Measurements from ENCODE around the gene NALF2. TPM values are rescaled to one million over a fixed set of nuclear protein-coding genes. Genes with fewer than 3 reads are reported as not detected.

The NALF2 gene
- total RNA-seq, 2 experiments from 2014 or later, result 0.18 to 0.20 TPM

- no peaks in the 10 kb centered on the region for H3K9me3 Mint-ChIP-seq
- ChIA-PET CTCF (no interaction called here), POLR2A (no interaction called here)
- H3K27me3 Mint-ChIP-seq, result peaks cover 25% of the 10 kb centered on the region
- H3K4me3 Mint-ChIP-seq, result no peak overlapping the region
- H3K4me1 Mint-ChIP-seq, result peaks cover 5% of the 10 kb centered on the region
- no peak for DNase-seq
- H3K36me3 Mint-ChIP-seq (ENCODE audit: low read depth), result no peaks in the 10 kb centered on the region
- no peak overlapping the region for H3K27ac Mint-ChIP-seq
These were observed 2.7 kb downstream of the NALF2 start for GRCh38 chrX:69506617-69507499.

DNA sequence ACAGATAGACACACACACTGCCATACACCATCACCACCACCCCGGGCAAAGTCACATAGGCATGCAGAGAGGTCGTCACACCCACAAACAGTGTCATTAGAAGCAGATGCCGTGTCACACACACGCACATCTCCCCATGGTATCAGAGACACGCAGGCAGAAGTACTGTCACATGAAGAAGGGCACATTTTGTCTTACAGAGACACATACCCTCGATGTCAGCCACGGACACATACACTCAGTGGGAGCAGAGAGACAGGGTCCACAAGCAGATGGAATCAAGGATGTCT lies 3.3 kb downstream of the NALF2 start:
- CTCF ChIA-PET, result no interaction called here
- Mint-ChIP-seq H3K4me1 (peaks cover 5% of the 10 kb centered on the region), H3K9me3 (no peaks in the 10 kb centered on the region), H3K27ac (no peak overlapping the region), H3K27me3 (peaks cover 25% of the 10 kb centered on the region), H3K36me3 (ENCODE audit: low read depth) (no peaks in the 10 kb centered on the region), H3K4me3 (no peak overlapping the region)
- POLR2A ChIA-PET, result no interaction called here
- DNase-seq, result no peak

DNA sequence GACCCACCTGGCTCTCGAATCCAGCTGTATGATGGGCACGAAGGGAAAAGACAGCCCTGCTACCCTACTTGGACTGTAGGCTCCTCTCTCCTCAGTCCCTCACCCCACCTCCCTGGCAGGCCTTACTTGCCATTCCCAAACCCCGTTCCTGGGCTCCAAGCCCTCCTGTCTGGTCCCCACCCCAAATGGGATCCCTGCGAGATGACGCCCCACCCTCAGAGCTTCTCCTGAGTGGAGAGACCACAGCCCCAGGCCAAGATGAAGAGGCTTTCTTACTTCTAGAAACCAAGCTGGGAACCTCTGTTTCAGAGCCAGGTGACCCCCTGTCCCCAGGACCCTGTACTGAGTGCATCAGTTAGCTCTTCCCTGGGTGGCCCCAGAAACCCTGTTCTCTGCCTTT lies 4.5 kb downstream of the NALF2 start:
- POLR2A ChIA-PET, result no interaction called here
- Mint-ChIP-seq H3K36me3 (ENCODE audit: low read depth) (no peaks in the 10 kb centered on the region), H3K27me3 (peaks cover 25% of the 10 kb centered on the region), H3K9me3 (no peaks in the 10 kb centered on the region), H3K4me1 (peaks cover 5% of the 10 kb centered on the region), H3K4me3 (no peak overlapping the region), H3K27ac (no peak overlapping the region)
- CTCF ChIA-PET, result no interaction called here
- DNase-seq, result no peak

DNA sequence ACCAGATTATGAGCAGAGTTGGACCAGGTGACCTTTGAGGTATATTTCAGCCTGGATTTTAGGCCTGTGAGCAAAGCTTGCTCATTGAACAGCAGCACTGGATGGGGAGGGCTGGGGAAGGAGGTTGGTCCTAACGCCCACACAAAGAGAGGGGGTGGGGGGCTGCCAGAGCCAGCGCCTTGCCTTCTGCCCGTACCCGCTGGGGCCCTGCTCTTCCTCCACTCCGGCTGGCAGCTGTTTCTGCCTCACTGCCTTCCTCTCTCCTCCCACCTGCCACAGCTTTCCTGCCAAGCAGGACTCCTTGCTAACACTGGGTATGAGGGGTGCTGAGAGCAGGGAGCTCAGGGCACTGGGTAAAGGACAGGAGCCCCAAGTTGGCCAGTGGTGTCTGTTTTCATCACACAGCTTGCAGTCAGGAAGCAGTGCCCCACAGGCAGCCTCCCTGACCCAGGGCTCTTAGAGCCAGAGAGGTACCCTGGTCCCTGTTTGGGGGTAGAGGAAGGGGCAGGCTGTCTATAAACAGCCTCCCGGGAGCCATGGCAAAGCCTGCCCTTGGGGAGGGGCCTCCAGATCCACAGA lies 6.1 kb downstream of the NALF2 start:
- H3K9me3 Mint-ChIP-seq, result no peaks in the 10 kb centered on the region
- no peak overlapping the region for H3K4me3 Mint-ChIP-seq
- H3K27me3 Mint-ChIP-seq, result peaks cover 21% of the 10 kb centered on the region
- ChIA-PET POLR2A (no interaction called here), CTCF (no interaction called here)
- H3K4me1 Mint-ChIP-seq, result peaks cover 3% of the 10 kb centered on the region
- H3K36me3 Mint-ChIP-seq (ENCODE audit: low read depth), result no peaks in the 10 kb centered on the region
- H3K27ac Mint-ChIP-seq, result no peak overlapping the region
- DNase-seq, result no peak

GRCh38 chrX:69510914-69511513 lies 6.9 kb downstream of the NALF2 start:
- no peak overlapping the region for H3K27ac Mint-ChIP-seq

GRCh38 chrX:69522052-69522451 lies 17.9 kb downstream of the NALF2 start:
- no peak for DNase-seq
- Mint-ChIP-seq H3K36me3 (ENCODE audit: low read depth) (no peaks in the 10 kb centered on the region), H3K27me3 (peaks cover 6% of the 10 kb centered on the region), H3K27ac (no peak overlapping the region), H3K4me3 (no peak overlapping the region), H3K4me1 (no peaks in the 10 kb centered on the region), H3K9me3 (no peaks in the 10 kb centered on the region)
- ChIA-PET CTCF (no interaction called here), POLR2A (no interaction called here)

More at GRCh38 chrX:69510914-69511513, 6.9 kb downstream of the NALF2 start:
- CTCF ChIA-PET, result no interaction called here
- Mint-ChIP-seq H3K4me3 (no peak overlapping the region), H3K36me3 (ENCODE audit: low read depth) (no peaks in the 10 kb centered on the region), H3K27me3 (peaks cover 18% of the 10 kb centered on the region), H3K9me3 (no peaks in the 10 kb centered on the region), H3K4me1 (no peaks in the 10 kb centered on the region)
- POLR2A ChIA-PET, result no interaction called here
- no peak for DNase-seq

DNA sequence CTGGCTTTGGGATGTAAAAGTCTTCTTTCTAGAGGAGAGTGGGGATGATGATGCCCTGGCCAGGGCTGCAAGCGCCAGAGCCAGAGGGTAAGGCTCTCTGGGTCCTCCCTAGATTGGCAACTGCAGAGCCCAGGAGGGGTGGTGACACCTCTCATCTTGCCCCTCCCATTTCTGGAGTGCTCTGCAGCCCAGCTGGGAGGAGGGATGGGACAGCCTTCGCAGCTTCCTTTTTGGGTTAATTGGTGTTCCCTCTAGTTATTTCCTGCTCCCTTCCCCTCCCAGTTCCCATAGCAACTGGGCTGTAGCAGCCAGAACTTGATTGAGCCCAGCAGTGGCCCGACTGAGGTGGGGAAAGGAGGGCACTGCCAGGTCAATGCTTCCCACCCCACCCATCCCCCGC lies 19.2 kb downstream of the NALF2 start:
- Mint-ChIP-seq H3K4me1 (no peaks in the 10 kb centered on the region), H3K9me3 (no peaks in the 10 kb centered on the region), H3K36me3 (ENCODE audit: low read depth) (no peaks in the 10 kb centered on the region), H3K27me3 (peaks cover 6% of the 10 kb centered on the region), H3K27ac (no peak overlapping the region), H3K4me3 (no peak overlapping the region)
- ChIA-PET POLR2A (no interaction called here), CTCF (no interaction called here)
- no peak for DNase-seq

DNA sequence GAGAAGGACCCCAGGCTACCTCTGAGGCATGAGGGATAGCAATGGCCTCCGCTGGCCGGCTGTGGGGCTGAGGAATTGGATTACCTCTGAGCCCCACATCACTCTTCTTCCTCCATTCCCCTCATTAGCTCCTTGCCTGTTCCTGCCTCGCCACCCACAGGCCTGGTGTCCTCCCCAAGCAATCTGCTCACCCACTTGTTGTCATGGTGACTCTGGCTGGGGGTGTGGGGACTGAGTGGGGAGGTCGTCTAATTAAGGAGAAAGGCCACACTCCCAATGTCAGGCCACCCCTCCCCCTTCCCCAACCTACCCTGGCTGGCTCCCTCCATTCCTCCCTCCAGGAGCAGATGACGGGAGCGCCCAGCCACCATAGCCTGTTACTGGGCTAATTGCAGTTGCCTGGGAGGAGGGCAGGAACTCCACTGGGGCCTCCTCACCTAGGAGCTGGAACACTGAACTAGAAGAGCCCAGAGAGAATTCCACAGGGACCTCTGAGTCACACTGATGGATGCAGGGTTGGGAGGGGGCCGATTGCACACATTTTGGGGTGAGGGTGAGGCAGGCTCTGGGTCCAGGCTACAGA lies 20.7 kb downstream of the NALF2 start:
- CTCF ChIA-PET, result no interaction called here
- POLR2A ChIA-PET, result no interaction called here
- H3K4me1 Mint-ChIP-seq, result no peaks in the 10 kb centered on the region

GRCh38 chrX:69530306-69530705 lies 26.2 kb downstream of the NALF2 start:
- Mint-ChIP-seq H3K27ac (no peak overlapping the region), H3K4me1 (no peaks in the 10 kb centered on the region), H3K36me3 (ENCODE audit: low read depth) (no peaks in the 10 kb centered on the region), H3K27me3 (peaks cover 4% of the 10 kb centered on the region), H3K4me3 (no peak overlapping the region), H3K9me3 (no peaks in the 10 kb centered on the region)
- DNase-seq, result no peak
- POLR2A ChIA-PET, result no interaction called here
- CTCF ChIA-PET, result no interaction called here

More for the DNA sequence above, 20.7 kb downstream of the NALF2 start:
- H3K27me3 Mint-ChIP-seq, result peaks cover 6% of the 10 kb centered on the region
- DNase-seq, result no peak
- H3K36me3 Mint-ChIP-seq (ENCODE audit: low read depth), result no peaks in the 10 kb centered on the region
- no peak overlapping the region for H3K27ac Mint-ChIP-seq
- no peaks in the 10 kb centered on the region for H3K9me3 Mint-ChIP-seq
- no peak overlapping the region for H3K4me3 Mint-ChIP-seq

DNA sequence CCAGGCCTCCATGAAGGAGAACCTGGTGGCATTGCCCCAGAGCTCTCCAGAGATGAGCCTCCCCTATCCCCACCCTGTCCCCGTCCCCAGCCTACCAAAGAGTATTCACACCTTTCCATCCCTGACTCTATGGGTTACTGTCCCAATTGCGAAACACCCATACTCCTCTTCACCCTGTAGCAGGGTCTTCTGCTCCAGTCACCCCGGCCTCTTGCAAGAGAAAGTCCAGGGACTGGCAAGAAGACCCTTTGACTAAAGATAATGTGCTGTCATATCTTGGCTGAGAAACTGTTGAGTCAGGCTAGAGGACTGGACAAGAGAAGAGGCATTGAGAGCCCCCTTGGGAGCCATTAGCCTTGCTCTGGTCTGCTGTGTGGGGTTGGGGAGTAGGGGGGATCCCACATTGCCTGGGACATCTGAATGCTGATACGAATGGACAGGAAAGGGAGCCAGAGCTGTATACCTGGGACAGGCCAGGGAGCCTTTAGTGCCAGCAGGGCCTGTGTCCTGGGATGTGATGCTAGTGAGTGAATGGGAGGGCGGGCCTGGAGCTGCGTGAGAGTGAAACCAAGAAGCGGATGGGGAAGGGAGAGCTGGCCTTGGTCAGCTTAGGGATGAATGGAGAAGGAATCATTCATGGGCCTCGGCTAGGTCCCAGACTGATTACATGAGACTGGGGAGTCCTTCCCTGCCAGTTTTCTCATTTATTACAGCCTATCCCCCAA lies 27.1 kb downstream of the NALF2 start:
- H3K27ac Mint-ChIP-seq, result no peak overlapping the region
- H3K4me3 Mint-ChIP-seq, result no peak overlapping the region
- ChIA-PET POLR2A (no interaction called here), CTCF (no interaction called here)
- H3K4me1 Mint-ChIP-seq, result no peaks in the 10 kb centered on the region
- H3K27me3 Mint-ChIP-seq, result peaks cover 4% of the 10 kb centered on the region
- DNase-seq, result no peak
- no peaks in the 10 kb centered on the region for H3K36me3 Mint-ChIP-seq (ENCODE audit: low read depth)
- H3K9me3 Mint-ChIP-seq, result no peaks in the 10 kb centered on the region

DNA sequence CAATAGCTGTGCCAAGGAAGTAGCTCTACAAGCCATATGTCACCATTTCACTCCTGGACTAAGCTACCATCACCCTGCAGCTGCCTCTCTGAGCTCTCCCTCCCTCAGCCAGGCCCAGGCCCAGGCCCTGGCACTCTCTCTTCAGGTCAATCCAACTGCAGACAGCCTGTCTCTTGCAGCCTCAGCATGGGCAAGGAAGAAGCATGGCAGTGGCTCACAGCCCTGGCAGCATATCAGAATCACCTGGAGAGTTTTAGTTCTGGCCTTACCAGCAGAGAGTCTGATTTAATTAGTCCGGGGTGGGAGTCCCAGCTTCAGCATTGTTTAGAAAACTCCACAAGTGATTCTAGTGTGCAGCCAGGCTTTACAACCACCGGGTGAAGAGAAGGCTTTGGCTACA lies 31.5 kb downstream of the NALF2 start:
- Mint-ChIP-seq H3K9me3 (no peaks in the 10 kb centered on the region), H3K36me3 (ENCODE audit: low read depth) (no peaks in the 10 kb centered on the region), H3K4me3 (no peak overlapping the region), H3K27me3 (peaks cover 9% of the 10 kb centered on the region), H3K4me1 (peaks cover 15% of the 10 kb centered on the region), H3K27ac (no peak overlapping the region)
- no peak for DNase-seq
- POLR2A ChIA-PET, result no interaction called here
- CTCF ChIA-PET, result interaction anchor here (1.3 kb wide), 1 partner anchor 495 kb away, joined by 3 read pairs; no protein-coding TSS in a partner anchor

DNA sequence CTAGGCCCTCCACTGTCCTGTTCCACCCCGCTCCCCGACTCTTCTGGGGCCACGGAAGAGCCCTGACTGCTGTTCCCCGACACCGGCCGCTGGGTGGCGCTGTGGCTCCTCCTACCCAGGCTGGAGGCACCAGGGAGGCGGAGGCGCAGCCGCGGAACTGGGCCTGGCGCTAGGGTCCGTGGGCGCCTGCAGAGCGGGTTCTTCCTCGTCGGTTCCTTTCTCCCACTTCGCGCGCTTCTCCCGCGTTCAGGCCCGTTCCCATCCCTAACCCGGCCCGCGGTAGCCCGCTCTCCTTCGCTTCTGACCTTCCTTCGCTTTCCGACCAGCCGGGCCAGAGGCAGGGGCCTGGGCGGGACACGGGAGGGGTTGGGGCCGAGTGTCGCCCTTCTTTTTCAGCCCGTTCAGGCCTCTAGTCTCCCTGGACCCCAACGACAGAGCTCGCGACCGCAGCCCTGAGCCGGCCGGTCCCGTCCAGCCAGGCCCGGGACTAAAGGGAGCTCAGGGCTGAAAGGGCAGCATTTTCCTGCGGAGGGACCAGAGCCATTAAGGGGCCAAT lies 34.3 kb downstream of the NALF2 start:
- no peaks in the 10 kb centered on the region for H3K36me3 Mint-ChIP-seq (ENCODE audit: low read depth)
- peaks cover 15% of the 10 kb centered on the region for H3K4me1 Mint-ChIP-seq
- H3K4me3 Mint-ChIP-seq, result no peak overlapping the region
- H3K27ac Mint-ChIP-seq, result no peak overlapping the region
- DNase-seq, result peak; percentile 78
- peaks cover 9% of the 10 kb centered on the region for H3K27me3 Mint-ChIP-seq
- H3K9me3 Mint-ChIP-seq, result no peaks in the 10 kb centered on the region
- ChIA-PET POLR2A (no interaction called here), CTCF (interaction anchor here (1.0 to 3.3 kb wide), 6 partner anchors 18 to 595 kb away, joined by 3 to 20 read pairs (median 6); partner anchors contain the start of gene IGBP1)

- ChIA-PET CTCF (interaction anchor here (1.9 to 3.3 kb wide), 2 partner anchors 557 to 594 kb away, joined by 6 to 20 read pairs; partner anchors contain the start of gene IGBP1), POLR2A (no interaction called here)
- Mint-ChIP-seq H3K9me3 (no peaks in the 10 kb centered on the region), H3K27ac (peak overlapping the region; percentile 62), H3K4me1 (peaks cover 15% of the 10 kb centered on the region), H3K36me3 (ENCODE audit: low read depth) (no peaks in the 10 kb centered on the region), H3K27me3 (peaks cover 9% of the 10 kb centered on the region), H3K4me3 (no peak overlapping the region)
- peak; percentile 20 for DNase-seq
These were observed 35.3 kb downstream of the NALF2 start for GRCh38 chrX:69539437-69539836.
